GF-D8 (cell line): ENCODE measurements around the gene NMT1.

Source experiments
- DNase-seq: peaks from one replicate; lab custom pipeline; 2025; lab: John Stamatoyannopoulos, UW

The NMT1 gene

GRCh38 chr17:45081047-45081703 is 20.1 kb downstream of the NMT1 start:
- DNase-seq, result no peak

GRCh38 chr17:45086391-45086790 is 25.3 kb downstream of the NMT1 start:
- DNase-seq, result no peak

- DNase-seq, result no peak
Measured at GRCh38 chr17:45086865-45087503, 25.9 kb downstream of the NMT1 start.

GRCh38 chr17:45087504-45087975 is 26.4 kb downstream of the NMT1 start:
- no peak for DNase-seq

GRCh38 chr17:45087978-45088377 is 26.9 kb downstream of the NMT1 start:
- no peak for DNase-seq

- DNase-seq, result no peak
Measured at GRCh38 chr17:45088741-45089140, 27.6 kb downstream of the NMT1 start.

GRCh38 chr17:45090711-45091110 is 29.6 kb downstream of the NMT1 start:
- no peak for DNase-seq

- no peak for DNase-seq
Measured at GRCh38 chr17:45091778-45092425, 30.8 kb downstream of the NMT1 start.

GRCh38 chr17:45092911-45093430 is 31.9 kb downstream of the NMT1 start:
- no peak for DNase-seq

GRCh38 chr17:45093444-45094110 is 32.5 kb downstream of the NMT1 start:
- DNase-seq, result no peak

- no peak for DNase-seq
Measured at GRCh38 chr17:45096141-45096540, 35.0 kb downstream of the NMT1 start.

- DNase-seq, result no peak
Measured at GRCh38 chr17:45096926-45097325, 35.8 kb downstream of the NMT1 start.

- DNase-seq, result no peak
Measured at GRCh38 chr17:45098081-45098868, 37.2 kb downstream of the NMT1 start.

- peak; percentile 18 for DNase-seq
Measured at GRCh38 chr17:45098869-45099616, 37.9 kb downstream of the NMT1 start.

- no peak for DNase-seq
Measured at GRCh38 chr17:45101546-45101882, 40.4 kb downstream of the NMT1 start.

- DNase-seq, result no peak
Measured at GRCh38 chr17:45101883-45102811, 41.0 kb downstream of the NMT1 start.

- no peak for DNase-seq
Measured at GRCh38 chr17:45102856-45103255, 41.7 kb downstream of the NMT1 start.

- no peak for DNase-seq
Measured at GRCh38 chr17:45103269-45103795, 42.2 kb downstream of the NMT1 start.

- DNase-seq, result no peak
Measured at GRCh38 chr17:45104029-45104428, 42.9 kb downstream of the NMT1 start.

GRCh38 chr17:45104497-45104896 is 43.4 kb downstream of the NMT1 start:
- no peak for DNase-seq
